Femur (tissue), 1 donor: ENCODE measurements around the gene PLA2G3.

Source experiments
- DNase-seq: peaks from one replicate; pipeline ENCODE4 v3.0.0-alpha.2; 2017

PLA2G3 gene

DNA sequence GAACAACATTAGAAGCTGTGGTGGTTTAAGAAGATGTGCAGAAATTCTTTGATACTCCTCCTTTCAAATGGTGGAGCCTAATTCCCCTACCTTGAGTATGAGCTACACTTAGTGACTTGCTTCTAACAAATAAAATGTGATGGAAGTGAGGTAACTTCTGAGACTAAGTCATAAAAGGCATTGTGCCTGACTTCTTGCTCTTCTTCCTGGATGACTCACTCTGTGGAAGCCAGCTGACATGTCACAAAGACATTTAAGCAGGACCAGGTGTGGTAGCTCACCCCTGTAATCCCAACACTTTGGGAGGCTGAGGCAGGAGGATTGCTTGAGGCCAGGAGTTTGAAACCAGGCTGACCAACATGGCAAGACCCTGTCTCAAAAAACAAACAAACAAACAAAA is 3.9 kb upstream of the PLA2G3 start:
- no peak for DNase-seq

DNA sequence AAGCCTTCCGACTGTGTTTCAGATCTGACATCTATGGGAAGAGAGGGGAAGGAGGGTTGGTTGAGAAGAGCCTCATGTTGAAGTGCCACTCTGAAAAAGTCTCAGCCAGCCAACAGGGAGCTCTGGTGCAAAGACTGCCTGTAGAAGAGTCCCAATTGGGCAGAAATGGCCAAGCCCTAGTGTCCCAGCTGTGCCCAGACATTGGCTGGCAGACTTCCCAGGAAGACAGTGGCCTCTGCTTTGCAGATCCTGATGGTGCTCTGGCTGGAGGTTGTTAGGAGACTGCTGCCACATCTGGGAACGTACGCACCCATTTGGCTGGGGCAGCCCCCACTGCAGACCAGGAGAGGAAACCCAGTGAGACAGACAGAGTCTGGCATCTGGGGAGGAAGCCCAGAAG is 3.2 kb upstream of the PLA2G3 start:
- DNase-seq: no peak

DNA sequence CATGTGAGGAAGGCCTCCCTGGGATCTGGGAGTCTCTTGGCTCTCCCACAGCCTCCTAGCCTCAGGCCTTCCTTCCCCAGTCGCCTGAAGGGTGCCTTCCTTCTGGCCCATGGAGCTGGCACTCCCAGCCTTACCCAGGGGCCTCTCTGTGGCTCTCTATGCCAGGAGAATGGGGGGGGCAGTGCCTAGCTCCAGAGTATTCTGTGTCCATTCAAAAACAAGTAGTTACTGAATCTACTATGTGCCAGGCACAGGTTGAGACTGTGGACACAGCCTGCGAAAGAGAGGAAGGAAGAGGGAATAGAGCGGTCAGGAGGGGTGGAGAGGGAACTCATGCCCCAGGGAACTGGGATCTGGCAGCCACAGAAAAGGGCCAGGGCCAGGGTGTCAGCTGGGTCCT is 2.7 kb upstream of the PLA2G3 start:
- no peak for DNase-seq

DNA sequence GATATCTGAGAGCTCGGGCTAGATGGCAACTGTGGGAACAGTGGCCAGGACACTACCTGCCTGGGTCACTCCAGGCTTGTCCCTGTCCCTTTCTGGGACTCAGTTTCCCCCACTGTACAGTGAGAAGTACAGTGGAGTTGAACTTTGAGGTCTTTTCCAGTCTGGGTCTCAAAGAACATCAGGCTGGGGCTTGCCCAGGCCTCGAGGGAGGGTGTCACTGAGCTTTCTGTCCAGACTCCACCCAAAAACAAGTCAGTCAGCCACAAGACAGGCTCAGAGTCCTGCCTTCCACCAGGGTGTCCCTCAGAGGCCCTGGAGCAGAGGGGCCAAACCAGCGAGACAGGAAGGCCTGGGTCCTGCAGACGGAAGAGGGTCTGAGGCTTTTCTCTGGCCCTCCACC is 2.0 kb upstream of the PLA2G3 start:
- DNase-seq: no peak

DNA sequence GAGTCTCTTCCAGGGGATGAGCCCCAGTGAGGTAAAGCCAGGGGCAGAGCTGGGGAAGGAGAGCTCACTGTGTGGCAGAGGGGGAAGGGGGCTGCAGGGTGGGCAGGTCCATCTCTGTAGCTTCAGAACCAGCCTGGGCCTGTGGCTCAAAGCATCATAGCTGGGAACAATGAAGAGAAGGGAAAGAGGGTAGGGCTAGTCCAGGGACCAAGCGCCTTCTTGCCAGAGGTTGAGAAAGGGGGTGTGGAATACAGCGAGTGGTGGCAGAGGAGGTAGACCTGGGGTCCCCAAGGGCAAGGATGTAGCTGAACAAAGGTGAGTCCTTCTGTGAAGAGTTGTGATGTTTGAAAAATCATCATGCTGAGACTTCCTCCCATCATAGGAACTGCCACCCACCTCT is 1.2 kb upstream of the PLA2G3 start:
- no peak for DNase-seq

DNA sequence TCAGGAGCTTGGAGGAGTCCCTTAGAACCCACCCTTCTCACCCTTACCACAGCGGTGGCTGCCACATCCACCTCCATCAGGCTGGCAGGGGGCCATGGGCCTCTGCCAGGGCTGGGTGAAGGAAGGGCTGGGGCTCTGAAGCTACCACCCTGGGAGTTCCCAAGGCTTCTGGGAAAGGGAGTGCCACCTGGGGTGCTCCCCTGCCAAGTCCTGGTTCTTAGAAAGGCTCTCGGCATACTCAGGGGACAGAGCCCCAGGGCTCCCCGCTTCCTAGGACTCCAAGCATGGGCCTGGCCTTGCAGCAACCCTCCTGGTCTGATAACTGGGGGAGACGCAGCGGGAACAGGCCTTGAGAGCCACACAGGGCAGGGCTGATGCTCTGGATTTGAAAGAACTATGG is 438 bp upstream of the PLA2G3 start:
- no peak for DNase-seq

DNA sequence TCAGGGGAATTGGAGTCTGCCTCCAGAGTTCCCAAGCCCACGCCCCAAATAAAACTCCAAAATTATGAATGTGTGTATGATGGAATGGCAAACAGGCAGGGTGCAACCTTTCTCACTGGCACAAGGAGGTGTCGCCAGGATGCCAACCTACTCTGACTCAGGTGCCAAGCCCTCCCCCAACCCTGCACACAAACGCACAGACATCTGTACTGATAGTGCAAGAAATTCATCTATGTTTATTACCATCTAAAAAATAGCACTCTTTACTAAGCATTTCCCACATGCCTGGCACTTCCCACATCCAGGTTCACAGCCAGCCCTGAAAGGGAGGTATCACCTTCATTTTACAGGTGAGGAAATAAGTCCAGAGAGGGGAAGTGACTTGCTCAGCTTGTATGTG is 1.2 kb downstream of the PLA2G3 start:
- DNase-seq: no peak

DNA sequence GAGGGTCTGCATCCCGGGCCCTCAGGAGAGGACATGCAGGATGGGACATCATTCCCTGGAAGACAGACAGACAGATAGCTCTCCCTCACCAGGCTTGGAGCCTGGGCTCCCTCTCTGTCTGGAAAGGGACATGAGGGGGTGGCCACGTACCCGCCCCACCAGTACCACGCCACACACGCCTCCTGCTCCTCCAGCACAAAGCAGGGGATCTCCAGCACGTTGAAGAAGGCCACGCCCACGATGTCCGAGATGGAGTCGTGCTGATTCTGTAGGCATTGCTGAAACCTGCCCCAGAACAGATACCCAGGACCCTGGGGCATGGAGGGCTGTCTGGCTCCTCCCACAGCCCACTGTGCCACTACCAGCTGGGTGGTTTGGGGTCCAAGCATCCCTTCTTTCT is 2.2 kb downstream of the PLA2G3 start:
- DNase-seq: no peak

DNA sequence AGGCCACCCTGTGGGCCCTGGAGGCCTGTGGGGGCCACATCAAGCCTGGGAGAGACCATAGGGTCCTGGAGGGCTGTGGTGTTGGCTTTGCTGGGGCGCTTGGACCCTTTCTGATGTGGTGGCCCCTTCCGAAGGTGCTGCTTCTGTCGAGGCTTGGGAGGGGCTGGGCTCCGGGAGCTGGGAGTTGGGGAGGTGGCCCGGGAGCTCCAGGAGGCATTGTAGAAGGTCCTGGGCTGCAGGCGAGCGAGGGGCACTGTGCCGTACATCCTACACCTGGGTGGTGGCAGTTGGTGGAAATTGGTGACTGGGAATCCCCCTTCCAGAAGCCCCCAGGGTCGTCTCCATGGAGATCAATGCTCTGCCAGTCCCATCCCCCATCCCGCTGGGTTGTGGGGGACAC is 2.6 kb downstream of the PLA2G3 start:
- DNase-seq: no peak

DNA sequence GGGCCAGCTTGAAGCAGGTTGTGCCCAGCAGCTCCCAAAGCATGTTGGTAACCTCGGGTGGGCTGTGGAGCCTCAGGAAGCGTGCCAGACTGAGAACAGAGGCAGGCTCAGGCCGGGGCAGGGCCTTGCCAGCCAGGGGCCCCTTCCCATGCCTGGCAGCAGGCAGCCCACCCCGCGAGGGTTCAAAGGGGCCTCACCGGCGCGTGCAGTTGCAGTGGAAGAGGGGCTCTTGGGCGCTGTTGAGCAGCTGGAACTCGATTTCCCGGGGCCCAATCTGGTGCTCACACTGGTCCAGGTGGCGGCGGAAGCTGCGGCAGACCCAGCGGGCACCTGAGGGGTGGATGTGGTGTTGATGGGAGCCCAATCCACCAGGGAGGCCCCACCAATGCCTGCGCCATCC is 3.6 kb downstream of the PLA2G3 start:
- no peak for DNase-seq

DNA sequence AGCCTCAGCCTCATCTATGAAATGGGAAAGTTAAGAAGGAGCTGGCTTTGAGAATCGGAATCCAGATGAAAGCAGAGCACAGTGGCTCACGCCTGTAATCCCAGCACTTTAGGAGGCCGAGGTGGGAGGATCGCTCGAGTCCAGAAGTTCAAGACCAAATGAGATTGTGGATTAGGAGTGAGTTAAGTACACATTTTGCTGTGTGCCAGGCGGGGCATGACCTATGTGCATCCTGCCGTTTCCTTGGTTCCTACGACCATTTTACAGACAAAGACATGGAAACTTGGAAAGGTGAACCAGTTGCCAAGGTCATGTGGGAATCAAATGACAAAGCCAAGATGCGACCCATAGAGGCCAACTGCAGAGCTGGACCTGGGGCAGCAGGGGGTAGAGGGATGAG is 4.2 kb downstream of the PLA2G3 start:
- no peak for DNase-seq

DNA sequence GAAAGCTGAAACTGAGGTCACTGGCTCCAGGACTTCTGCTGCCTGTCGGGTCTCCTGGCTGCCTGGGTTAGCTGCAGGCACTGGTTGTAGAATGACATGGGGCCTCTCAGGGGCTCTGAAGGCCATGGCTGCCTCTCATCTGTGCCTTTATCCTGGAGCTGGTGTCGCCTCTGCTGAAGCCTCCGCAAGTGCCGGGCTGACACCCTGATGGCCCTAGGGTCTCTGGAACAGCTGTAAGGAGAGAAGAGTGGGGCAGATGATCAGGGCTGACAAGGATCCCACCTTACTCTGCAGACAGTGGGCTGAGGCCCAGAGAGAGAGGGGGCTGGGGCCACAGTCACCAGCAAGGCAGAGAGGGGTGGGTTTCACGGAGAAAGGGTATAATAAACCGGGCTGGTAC is 4.6 kb downstream of the PLA2G3 start:
- no peak for DNase-seq

DNA sequence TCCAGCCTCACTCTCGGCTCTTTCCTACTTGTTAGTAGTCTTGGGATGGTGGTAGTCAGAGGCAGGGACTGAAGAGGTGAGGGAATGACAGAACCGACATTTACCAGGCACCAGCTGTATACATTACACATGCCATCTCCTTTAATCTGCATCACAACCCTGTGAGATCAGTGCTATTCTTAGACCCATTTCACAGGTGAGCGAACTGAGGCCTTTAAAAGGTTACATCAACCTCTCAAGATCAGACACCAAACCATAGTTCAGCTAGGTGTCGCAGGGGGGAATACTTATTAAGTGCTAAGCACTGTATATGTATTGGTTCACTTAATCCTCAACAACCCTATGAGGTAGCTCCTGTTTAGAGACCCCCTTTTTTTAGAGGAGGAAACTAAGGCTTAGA is 5.6 kb downstream of the PLA2G3 start:
- DNase-seq: no peak

DNA sequence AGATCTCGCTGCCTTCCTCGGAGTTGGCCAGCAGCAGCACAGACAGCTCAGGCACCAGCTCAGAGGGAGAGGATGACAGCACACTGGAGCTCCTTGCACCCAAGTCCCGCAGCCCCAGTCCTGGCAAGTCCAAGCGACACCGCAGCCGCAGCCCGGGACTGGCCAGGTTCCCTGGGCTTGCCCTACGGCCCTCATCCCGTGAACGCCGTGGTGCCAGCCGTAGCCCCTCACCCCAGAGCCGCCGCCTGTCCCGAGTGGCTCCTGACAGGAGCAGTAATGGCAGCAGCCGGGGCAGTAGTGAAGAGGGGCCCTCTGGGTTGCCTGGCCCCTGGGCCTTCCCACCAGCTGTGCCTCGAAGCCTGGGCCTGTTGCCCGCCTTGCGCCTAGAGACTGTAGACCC is 6.4 kb downstream of the PLA2G3 start:
- DNase-seq: no peak

DNA sequence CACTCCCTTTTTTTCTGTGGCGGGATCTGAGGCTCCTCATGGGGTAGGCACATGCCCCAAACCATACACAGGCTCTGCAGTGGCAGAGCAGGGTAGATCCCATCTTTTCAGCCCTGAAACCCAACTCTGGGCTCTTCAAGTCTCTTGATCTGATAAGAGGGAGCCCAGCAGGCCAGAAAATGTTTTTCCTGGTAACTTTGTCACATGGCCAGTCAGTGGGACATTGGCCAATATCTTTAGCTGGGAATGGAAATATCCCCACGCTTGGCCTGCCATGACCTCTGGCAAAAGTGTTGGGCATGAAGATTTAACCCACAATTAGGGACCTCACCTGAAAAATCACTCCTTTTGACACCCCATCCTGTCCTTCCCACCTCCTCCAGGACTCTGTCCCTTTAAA is 9.4 kb downstream of the PLA2G3 start:
- no peak for DNase-seq

DNA sequence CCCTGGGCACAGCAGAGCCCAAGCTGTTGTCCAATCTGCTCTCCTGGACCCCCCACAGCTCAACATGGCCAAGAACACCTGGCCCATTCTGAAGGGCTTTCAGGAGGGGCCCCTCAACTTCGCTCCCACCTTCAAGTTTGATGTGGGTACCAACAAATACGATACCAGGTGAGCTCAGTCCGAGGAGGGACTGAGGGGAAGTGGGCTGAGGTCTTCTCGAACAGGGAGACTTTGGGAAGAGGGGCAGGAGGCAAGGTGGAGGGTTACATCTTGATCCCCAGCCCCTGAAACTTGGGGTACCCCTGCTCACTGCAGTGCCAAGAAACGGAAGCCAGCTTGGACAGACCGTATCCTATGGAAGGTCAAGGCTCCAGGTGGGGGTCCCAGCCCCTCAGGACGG is 12.2 kb downstream of the PLA2G3 start:
- no peak for DNase-seq

DNA sequence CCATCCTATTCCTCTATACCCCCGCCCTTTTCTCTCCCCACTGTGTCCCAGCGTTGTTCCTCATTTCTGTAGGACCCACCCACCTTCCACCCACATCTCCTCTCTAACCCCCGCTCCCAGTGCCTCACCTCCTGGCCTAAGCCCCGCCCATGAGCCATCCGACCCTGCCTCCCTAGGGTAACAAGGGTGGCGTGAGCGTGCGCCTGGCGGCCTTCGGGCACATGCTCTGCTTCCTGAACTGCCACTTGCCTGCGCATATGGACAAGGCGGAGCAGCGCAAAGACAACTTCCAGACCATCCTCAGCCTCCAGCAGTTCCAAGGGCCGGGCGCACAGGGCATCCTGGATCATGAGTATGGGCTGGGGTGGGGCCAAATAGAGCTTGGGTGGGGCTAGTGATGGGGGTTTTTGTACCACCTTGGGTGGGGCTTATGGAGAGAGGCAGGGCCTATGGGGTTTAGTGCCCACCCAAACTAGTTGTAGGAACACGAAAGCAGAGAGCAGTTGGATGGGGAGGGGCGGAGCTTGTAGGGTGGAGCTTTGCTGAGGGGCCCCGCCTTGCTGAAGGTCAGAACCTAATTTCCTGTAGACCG is 13.0 kb downstream of the PLA2G3 start:
- DNase-seq: no peak

DNA sequence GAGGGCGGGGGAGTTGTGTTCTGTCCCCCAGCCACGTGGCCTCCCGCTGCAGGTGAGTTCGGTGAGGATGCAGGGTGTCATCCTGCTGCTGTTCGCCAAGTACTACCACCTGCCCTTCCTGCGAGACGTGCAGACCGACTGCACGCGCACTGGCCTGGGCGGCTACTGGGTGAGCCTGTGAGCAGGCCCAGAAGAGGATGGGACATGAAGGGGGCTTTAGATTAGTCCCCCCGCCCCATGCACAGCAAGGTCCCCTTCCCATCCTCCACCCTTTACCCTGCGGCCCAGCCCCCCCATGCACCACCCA is 13.5 kb downstream of the PLA2G3 start:
- no peak for DNase-seq

DNA sequence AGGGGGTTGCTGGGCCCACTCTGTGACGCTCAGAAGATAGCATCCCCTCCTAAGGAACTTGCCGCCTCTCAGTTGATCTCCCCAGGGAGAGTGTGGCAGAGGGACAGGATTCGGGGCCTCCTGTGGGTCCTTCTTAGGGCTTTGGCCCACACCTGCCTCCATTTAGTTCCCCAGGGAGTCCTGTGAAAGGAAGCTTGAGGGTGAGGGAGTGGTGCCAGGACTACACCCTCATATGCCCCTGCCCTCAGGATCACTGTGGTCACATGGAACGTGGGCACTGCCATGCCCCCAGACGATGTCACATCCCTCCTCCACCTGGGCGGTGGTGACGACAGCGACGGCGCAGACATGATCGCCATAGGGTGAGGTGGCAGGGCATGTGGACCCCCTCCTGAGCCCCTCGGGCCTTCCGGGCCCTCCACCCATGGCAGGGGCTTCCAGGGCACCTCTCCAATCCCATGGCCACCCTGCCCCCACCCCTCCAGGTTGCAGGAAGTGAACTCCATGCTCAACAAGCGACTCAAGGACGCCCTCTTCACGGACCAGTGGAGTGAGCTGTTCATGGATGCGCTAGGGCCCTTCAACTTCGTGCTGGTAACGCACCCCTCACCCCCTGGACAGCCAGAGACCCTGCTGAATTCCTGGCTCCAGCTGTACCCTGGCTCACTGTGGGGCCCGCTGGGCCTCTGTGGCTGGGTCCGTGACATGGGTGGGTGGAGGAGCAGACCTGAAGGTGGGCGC is 14.0 kb downstream of the PLA2G3 start:
- no peak for DNase-seq

DNA sequence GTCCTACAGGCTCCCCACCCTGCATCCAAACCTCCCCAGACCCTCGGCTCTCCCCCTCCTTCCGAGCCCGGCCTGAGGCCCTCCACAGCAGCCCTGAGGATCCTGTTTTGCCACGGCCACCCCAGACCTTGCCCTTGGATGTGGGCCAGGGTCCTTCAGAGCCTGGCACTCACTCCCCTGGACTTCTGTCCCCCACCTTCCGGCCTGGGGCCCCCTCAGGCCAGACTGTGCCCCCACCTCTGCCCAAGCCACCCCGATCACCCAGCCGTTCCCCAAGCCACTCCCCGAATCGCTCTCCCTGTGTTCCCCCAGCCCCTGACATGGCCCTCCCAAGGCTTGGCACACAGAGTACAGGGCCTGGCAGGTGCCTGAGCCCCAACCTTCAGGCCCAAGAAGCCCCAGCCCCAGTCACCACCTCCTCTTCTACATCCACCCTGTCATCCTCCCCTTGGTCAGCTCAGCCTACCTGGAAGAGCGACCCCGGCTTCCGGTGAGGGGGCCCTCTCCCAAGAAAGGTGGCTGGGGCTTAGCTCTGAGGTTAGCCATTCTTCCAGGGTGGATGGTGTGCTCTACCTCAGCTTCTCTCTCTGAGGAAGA is 14.7 kb downstream of the PLA2G3 start:
- no peak for DNase-seq

DNA sequence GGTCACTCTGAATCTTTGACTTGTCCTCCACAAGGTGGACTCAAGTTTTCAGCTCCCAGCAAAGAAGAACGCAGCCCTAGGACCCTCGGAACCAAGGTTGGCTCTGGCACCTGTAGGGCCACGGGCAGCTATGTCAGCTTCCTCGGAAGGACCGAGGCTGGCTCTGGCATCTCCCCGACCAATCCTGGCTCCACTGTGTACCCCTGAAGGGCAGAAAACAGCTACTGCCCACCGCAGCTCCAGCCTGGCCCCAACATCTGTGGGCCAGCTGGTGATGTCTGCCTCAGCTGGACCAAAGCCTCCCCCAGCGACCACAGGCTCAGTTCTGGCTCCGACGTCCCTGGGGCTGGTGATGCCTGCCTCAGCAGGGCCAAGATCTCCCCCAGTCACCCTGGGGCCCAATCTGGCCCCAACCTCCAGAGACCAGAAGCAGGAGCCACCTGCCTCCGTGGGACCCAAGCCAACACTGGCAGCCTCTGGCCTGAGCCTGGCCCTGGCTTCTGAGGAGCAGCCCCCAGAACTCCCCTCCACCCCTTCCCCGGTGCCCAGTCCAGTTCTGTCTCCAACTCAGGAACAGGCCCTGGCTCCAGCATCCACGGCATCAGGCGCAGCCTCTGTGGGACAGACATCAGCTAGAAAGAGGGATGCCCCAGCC is 15.4 kb downstream of the PLA2G3 start:
- DNase-seq: no peak

DNA sequence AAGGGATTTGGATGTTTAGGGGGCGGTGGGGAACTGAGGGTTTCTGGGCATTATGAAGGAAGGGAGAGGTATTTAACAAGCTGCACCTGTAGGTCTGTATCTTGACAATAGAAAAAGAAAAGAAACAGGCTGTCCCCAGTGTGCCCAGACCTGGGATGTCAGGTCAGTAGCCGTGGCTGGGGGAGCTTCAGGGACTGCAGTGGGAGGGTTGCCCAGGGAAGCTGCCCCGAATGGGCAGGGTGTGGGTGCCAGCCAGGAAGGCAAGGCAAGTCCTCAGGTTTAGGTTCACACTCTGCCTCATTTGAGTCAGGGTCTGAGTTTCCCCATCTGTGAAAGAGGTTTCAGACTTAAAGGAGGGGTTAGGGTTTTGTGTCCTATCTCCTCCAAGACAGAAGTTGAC is 16.0 kb downstream of the PLA2G3 start:
- DNase-seq: no peak

DNA sequence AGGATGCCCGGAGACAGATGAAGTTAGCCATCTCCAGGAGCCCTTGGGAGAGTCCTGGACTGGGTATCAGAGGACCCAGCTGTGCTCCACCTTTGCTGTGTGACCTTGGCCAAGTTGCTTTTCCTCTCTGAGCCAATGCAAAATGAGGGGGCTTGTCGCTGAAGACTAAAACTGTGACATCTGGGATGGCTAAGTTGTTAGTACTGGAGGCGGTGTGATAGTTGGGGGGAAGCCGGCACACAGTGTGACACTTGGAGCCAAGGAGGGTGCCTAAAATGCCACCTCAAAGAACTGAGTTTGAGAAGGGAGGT is 17.1 kb downstream of the PLA2G3 start:
- no peak for DNase-seq

DNA sequence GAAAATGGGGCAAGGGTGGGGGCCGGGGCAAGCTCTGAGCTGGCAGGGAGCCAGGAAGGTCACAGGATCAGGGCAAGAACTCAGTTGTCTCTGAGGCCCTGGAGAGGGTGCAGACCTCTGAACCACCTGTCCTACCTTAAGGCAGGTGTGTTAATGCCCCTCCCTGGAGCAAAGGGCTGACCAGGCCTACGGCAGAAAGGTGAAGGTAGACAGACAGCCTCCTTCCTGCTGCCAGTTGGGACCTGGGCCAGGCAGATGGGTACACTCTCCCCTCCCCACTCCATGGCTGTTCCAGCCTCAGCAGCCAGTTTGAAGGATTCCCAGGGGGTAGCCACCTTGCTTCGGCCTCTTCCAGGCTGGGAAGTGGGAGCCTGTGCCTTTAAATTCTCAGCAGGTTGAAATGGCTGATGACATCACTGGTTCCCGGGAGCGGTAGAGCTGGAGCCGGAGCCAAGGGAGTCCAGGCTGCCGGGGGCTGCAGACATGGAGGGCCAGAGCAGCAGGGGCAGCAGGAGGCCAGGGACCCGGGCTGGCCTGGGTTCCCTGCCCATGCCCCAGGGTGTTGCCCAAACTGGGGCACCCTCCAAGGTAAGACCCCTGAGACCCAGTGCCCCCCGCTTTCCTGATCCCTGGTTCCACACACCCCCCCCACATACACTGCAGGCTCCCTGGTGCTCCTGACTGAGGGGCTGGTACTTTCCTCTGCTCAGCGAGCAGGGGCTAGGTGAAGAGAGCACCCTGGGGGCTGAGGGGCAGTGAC is 17.6 kb downstream of the PLA2G3 start, which contains the start of gene INPP5J:
Gene INPP5J, plus strand, starts transcription at position 435 of the 760 bp plus-strand sequence. Its CDS starts 49 bp downstream, at position 484.
- peak; percentile 62 for DNase-seq
